T follicular helper cell (primary cell): ENCODE measurements around the gene ITGB8.
"Not testable (repeated sequence)": the region's sequence is repeated elsewhere in the genome, so short reads cannot be mapped to it uniquely, and the experiment has no call there.

Source experiments
- DNase-seq: peaks from one replicate; pipeline ENCODE4 v3.0.0-alpha.2; 2020; ENCODE audit warnings: low read depth

The ITGB8 gene

DNA sequence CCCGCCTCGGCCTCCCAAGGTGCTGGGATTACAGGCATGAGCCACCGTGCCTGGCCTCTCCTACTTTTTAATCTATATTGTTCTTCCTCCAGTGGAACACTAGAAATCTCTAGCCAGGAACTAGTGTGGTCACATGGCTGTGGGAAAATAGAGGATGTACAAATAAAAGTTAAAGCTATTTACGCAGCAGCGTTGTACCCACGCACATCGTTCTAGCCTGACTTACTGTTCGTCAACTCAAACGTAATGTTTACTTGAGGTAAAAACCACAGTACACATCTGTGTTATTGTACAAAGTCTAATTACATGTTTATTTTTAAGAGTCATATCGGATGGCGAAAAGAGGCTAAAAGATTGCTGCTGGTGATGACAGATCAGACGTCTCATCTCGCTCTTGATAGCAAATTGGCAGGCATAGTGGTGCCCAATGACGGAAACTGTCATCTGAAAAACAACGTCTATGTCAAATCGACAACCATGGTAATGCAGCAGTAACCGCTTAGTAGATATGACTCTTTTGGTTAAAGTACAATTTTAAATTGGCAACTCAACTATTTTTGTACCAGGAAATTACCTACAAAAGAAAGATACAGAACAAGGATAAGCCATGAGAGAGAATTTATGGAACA is 50.8 kb downstream of the ITGB8 start:
- DNase-seq = no peak

DNA sequence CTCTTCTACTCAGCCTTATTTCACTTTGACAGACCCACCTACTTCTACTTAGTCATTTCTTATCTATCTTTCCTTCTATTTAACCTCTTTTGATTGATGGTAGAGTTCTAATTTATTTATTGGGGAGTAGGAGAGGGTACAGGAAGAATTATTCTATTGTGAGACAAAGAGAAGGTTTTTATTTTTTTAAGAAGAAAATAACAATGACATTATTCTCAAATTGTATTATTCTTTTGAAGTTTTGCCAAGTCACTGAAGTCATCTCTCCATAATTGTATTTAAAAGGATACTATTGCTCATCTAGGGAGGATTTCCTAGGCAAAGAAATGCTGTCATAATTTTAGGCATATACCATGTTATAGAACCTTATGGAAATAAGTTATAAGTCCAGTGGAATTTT is 52.7 kb downstream of the ITGB8 start:
- DNase-seq = no peak

DNA sequence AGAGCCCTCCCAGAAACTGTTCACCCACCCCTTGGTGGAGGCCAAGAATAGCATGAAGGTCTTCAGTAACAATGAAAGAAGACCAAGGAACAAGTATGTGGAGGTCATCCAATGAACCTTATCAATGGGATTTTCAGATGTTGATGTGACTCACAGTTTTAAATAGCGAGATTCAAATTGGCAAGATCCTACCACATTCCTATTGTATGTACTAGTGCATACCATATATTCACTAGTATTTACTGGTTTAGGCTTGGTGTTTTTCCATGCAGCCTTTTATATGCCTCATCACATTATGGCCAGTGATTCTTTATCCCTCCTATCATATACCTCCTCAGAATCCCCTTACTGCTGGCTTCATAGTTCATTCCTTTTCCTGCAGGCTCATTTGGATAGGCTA is 54.4 kb downstream of the ITGB8 start:
- no peak for DNase-seq

DNA sequence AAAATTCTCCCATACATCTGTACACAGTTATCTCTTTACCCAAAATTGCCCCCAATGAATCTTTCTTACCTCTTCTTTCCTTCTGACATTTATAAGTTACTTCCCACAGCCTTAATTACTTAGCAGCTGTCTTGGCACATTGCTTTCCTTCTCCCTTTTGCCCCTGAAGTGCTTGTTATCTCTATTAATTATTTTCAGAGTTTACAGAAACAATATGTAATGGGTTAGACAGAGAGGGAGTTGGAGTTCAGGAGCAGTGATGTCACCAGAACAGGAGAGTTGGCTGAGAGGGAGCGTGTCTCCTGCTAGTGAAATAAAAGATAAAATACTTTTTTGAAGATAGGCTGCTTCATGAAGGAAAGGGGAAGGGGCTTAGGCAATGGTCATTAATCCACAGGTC is 57.4 kb downstream of the ITGB8 start:
- DNase-seq = no peak

DNA sequence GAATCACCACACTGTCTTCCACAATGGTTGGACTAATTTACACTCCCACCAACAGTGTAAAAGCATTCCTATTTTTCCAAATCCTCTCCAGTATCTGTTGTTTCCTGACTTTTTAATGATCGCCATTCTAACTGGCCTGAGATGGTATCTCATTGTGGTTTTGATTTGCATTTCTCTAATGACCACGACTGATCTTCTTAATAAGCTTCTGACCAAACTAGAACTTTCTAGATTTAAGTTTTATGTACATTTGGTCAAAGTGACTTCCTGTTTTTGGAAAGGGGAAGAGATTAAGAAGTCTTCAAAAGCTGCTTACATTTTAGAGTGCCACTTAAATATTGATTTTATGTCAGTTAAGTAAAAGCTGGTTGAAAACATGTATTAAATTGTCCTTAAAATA is 58.5 kb downstream of the ITGB8 start:
- DNase-seq = not testable (repeated sequence)

DNA sequence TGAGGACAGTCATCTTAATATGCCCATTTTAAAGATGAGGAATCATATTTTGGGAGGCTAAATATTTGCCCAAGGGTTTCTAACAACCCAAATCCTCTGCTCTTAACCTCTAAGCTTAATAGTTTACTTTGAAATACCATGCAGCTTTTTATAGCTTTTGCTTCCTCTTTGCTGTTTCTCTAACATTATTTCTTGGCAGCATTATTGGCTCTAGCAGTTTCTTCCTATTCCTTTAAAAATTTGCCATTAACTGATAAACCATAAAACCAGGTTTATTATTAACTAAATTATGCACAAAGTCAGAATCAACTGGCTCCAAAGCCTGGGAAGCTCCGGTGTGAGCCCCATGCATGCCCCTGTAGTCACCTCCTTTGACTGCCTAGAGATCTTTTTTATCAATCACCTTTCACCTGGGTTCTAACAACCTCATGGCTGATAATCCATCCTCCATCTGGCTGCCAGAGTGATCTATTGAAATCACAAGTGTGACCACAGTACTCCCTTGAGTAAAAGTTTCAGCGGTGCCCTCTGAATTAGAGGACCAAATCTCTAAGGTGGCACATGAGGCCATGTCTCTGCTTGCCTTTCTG is 62.4 kb downstream of the ITGB8 start:
- no peak for DNase-seq

DNA sequence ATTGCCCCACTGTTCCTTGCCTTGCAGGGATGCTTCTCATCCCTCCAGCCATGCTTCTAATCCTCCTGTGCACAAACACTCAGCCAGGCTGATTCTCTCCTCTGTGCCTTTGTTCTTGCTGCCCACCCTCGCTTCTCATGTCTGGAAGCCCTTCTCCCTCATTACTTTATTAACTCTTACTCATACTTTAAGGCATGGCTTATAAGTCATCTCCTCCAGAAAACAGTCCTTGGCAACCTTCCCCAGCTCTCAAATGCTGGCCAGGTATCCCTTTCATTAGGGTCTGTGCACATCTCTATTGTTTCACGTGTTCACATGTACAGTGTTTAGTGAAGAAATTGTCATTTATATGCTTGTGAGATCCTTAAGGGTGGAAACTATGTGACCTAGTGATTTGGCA is 62.9 kb downstream of the ITGB8 start:
- DNase-seq = no peak

DNA sequence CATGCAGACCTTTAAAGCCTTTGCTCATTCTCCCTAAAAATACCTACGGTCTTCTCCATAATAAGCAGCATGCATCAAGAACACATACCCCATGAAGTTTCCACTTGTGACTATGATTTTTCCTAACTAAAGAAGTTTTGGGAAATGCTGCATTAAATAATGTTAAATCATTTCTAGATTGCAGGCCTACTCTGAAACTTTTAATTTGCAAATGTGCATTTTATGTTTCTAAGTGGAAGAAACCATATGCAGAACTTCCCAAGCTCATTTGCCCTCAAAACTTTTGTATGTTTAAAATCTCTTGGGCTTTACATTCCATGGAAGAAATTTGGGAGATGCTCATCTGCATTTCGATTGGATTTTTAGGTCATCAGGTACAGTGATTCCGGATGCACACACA is 63.6 kb downstream of the ITGB8 start:
- DNase-seq = no peak

DNA sequence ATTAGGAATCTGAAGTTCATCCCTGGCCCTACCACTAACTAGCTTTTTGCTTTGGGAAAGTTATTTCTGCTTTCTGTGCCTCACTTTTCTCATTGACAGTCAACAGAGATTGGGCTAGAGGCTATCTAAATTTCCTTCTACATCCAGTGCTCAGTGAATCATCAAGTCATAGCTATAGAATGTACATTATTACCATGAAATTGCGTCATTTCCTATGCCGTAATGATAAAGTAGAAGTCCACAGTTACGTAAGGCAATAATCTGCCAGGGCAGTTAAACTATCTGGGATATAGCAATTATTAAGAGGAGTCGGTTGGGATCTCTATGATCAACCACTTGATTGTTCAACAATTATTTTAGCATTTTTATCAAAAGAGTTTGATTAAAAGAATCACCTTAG is 64.4 kb downstream of the ITGB8 start:
- DNase-seq = no peak

DNA sequence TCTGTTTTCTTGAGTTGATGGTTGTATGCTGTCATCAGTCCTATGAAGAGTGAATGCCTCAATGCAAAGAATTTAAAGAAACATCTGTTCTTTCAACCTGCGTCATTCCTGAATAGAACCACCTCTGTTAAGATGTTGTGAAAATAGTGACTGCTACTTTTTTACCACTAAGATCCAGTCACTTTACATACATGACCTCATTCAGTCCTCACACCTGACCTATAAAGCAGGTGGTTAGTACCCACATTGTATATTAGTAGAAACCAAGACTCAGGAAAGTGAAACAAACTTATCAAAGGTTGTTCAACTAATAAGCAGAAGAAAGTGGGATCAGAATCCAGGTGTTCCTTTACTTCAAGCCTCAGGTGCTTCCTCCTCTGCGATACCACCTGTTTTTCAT is 64.8 kb downstream of the ITGB8 start:
- no peak for DNase-seq

DNA sequence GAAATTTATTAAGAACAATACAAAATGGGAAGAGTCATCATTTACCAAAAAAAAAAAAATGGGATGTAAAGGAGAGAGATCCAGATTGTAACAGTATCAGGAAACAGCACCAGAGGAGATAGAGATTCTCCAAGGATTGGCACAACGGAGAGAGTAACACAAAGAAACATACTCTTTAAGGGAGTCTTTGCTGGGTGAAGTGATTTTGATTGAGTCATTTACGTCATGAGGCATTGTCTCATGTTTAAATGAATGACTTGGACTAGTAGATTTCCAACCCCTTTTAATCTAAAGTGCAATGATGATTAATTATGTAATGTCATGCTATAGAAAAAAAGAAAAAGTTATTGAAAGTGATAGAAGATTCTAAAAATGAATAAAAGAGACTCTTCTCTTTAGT is 68.8 kb downstream of the ITGB8 start:
- DNase-seq = no peak

DNA sequence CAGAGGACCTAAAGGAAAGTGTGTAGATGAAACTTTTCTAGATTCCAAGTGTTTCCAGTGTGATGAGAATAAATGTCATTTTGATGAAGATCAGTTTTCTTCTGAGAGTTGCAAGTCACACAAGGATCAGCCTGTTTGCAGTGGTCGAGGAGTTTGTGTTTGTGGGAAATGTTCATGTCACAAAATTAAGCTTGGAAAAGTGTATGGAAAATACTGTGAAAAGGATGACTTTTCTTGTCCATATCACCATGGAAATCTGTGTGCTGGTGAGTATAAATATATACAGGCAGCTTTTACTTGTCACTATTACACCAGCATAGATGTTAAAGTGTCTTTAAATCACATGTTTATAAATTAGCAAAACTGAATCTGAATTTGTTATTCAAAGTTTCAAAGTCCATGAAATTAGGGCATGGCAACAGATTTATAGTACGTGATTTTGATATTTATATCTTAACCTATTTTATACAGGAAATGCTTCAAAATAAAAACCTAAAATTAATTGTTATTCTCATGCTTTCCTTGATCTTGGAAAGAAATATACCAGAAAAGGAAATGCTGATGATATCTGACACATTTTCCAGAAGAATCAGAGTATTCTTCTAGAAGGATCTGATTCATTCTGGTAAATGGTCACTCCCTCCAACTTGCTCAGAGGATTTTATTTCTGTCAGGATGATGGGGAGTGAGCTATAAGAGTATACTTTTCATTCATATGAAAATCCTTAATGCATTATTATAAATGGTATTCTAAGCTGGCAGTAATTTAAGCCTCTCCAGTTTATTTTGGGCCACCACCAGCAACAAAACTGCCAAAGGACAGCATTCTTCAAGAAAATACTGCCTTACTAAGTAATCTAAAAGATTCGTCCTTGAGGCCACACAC is 71.4 kb downstream of the ITGB8 start:
- DNase-seq = no peak

DNA sequence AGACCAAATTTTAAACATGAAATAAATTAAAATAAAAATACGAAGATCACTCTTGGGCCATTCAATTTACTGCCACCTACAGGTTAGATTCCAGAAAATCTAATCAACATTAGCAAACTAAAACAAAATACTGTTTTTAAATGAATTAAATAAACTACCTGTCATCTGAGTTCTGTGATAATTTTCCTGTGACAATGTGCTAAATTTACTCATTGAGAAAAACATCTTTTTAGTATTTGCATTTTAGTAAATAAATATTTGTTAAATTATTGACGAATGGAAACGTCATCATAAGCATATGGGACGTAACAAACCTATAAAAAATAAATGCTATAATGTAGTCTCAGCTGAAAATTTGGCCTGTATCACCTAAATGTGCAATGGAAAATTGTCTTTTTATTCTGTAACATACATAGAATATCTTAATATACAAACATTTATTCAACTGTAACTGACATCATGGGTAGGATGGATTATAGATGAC is 72.1 kb downstream of the ITGB8 start:
- no peak for DNase-seq

DNA sequence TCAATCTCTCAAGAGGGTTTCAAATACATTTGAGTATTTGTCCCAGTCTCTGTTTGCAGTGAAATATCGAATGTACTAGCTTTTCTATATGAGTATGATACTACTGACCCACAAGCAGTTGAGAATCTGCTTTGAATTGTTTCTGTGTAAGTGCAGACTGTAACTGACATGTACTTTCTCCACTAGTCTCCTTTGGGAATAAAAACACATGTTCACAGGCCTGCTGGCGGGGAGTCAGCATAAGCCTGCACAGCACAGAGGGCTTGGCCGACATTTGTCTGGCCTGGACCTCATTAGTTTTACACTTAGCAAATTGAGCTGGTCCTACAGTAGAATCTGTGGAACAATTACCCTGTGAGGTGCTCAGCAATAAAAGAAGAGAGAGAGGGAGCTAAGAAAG is 72.6 kb downstream of the ITGB8 start:
- no peak for DNase-seq

DNA sequence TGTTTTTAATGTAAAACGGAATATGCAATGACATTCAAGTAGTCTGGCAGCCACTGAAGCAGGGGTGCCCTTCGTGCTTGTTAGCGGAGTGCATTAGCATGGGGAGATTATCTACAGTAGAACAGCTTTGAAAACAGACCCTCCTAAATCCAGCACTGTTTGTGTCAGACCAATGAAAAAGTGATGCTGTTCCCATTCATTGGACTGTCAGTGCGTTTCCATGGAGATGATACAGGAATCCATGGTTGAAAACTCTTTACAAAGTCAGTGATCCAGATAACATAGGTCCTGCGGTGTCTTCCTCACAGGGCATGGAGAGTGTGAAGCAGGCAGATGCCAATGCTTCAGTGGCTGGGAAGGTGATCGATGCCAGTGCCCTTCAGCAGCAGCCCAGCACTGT is 73.6 kb downstream of the ITGB8 start:
- no peak for DNase-seq

DNA sequence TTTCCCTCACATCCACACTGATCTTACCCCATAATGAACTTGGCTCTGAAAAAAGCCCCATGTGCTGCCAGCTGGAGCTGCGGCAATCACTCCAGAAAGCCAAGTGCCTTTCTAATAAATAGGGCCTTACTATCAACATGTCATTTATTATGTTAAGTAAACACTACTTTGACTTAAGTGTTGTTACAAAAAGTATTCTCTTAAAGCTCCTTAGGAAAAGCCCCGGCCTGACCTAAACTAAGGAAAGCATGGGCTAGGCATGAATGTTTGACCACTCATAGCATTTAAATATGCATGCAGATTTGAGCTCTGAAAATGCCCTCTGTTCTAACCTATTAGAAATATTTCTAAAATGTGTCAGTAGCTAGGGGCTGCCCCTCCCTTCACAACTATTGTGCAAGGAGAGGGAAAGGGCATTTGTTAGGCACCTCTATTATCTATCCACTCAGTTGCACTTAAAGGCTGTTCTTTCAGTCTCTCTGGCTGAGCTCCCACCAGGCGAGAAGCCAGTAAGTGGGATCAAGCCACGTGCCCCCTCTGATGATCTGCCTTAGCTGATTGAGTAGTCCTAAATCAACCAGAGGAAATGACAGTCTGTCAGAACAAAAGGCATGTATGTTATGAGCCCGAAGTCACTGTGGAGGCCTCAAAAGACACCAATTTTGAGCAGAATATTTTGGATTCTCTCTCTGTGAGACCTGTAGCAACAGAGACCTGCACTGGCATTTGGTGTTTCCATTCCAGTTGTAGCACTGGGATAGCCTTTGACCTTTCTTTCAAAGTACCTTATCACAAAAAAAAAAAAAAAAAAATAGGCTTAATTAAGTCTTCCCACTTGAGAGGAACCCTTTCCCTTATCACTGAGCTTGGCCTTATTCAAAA is 77.1 kb downstream of the ITGB8 start:
- no peak for DNase-seq

DNA sequence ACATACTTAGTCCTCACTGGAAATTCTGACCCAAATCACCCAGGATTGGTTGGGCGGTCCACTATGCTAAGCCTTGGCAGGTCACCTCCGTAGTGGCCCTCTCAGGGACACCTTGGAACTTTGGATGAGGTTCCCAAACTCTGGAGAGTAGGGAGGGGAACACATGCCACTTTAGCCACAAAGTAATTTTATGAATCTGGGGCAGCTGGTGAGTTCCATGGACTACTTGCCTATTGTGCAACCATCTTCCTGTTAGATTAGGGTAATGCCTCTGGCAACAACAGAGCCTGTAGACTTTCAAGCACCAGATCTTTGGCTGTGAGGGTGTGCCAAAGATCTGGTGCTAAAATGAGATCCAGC is 77.7 kb downstream of the ITGB8 start:
- no peak for DNase-seq

DNA sequence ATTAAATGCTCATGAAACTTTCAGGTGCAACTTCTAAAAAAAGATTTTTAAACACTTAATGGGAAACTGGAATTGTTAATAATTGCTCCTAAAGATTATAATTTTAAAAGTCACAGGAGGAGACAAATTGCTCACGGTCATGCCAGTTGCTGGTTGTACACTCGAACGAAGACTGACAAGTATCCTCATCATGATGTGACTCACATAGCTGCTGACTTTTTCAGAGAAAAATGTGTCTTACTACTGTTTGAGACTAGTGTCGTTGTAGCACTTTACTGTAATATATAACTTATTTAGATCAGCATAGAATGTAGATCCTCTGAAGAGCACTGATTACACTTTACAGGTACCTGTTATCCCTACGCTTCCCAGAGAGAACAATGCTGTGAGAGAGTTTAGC is 79.3 kb downstream of the ITGB8 start:
- no peak for DNase-seq

DNA sequence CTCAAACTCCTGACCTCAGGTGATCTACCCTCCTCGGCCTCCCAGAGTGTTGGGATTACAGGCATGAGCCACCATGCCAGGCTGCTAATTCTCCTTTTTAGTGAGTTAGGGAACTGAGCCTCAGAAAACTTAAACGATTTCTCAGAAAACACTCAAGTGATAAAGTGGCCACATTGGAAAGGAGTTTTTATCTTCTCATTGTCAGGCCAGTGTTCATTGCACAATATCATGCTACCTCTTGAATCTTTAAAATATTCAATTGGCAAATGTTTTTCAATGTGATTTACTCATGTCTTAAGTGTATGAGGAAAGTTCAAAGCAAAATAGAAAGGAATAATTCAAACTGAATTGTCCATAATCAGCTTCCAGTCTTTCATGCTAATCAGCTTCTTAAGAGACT is 80.7 kb downstream of the ITGB8 start:
- DNase-seq = no peak

DNA sequence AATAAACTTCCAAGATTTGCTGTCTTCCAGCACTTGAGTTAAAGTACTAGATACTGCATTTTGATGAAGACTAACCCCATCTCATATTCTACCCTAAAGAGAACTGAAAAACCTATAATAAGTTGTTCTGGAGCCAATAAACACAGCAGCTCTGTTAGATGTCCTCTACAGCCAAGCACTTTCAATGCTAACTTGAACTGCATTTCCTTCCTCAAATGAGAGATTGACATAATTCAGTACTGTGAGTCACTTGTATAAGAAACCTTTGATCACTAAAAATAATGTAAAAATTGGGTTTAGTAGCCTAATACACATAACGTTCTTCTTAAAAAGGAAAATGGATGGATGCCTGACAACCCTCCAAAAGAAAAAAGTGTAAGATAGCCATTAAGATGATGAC is 81.3 kb downstream of the ITGB8 start:
- no peak for DNase-seq

DNA sequence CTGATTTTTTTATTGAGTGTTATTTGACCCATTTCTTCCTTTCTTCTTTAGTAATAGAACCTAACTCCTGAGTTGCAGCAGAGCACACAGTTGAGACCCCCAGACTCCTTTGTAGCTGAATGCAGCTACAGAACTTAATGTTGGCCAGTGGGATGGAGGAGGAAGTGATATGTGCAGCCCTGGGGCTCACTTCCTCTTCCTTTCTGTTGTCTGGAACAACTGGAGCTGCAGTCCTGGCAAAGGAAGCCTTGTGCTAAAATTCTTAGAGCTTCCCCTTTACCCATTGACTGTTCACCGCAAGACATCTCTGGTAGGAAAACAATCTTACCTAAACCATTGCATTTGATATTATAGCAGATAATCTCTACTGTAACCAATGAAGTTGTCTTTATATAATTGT is 86.6 kb downstream of the ITGB8 start:
- no peak for DNase-seq

DNA sequence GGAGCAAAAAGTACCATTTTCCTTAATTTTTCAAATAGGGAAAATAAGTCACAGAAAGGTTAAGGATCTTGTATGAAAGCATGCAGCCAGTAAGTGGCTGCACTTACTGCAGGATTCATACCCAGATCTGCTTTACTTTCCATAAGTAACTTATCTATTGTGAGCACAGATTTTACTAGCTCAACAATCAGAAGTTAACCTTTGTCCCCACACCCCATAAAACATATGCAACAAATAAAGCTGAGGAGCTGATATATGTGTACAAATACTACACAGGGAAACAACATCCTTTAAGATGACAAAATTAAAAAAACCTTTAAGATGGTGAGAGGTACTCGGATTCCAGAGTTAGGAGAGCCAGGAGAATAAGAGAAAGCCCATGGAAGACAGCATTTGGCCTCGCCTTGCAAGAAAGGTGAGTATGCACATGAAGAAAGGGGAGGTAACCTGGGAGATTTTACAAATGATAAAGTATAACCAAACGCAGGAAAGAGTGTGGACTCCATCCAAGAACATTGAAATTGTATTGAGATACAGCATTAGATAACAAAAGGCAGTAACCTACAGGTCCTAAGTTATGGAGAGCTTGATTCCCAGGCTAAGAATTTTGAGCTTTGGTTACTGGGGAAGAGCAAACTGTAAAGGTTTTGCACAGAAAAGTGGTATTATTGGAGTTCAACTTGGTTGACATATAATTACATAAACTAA is 87.1 kb downstream of the ITGB8 start:
- no peak for DNase-seq
